ENCODE data around the gene TBC1D22A. TPM values are rescaled to one million over a fixed set of nuclear protein-coding genes. Genes with fewer than 3 reads are reported as not detected.

TBC1D22A gene
- total RNA-seq, 4 donors from 2014 or later, result 10.8 to 32.2 (median 22.3) TPM

DNA sequence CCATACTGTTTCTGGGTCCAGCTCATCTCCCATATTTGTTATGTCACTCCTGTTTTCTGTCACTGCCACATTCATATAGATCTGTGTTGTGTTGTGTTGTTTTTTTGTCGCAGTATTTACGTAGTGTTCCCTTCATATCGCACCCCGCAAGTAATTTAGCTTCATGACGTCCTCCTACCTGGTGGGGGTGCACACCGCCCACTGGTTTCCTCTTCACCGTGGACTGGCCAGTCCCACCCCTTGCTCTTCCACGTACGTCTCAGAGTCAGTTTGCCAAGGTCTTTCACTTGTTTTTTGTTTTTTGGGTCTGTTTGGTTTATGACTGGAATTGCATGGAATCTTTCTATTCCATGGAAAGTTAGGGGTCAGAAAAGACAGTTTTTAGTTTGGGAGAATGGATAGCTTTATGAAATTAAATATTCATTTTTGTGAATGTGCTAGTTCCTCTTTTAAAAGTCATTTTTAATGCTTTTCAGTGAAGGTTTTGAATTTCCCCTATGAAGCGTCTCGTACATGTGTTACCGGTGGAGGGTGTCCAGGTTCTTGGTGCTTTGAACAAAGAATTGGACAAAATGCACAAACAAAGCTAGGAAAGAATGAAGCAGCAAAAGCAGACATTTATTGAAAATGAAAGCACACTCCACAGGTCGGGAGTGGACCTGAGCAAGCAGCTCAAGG lies 134.3 kb downstream of the TBC1D22A start:
- no peak for TF ChIP-seq CTCF (IDR thresholded peaks at IDR 0.05; ENCODE audit: low read depth)

- no peak for TF ChIP-seq CTCF (IDR thresholded peaks at IDR 0.05; ENCODE audit: low read depth)
Observed at GRCh38 chr22:46897246-46897623, 134.8 kb downstream of the TBC1D22A start.

DNA sequence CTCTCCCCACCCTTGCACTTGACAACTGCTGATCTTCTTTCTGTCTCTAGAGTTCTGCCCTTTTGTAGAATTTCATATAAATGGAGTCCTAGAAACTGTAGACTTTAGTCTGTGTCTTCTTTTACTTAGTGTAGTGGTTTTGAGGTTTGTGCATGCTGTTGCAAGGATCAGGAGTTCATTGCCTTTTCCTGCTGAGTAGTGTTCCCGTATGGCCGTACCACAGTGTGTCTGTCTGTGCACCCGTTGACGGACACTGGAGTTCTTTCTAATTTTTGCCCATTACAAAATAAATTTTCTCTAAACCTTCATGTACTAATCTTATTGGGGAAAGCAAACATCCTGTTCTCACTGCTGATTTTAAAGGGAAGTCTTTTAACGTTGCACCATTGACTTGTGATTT lies 138.1 kb downstream of the TBC1D22A start:
- no peak for TF ChIP-seq CTCF (IDR thresholded peaks at IDR 0.05; ENCODE audit: low read depth)

- TF ChIP-seq CTCF (IDR thresholded peaks at IDR 0.05; ENCODE audit: low read depth), result no peak
Observed at GRCh38 chr22:46902436-46902835, 140.0 kb downstream of the TBC1D22A start.

DNA sequence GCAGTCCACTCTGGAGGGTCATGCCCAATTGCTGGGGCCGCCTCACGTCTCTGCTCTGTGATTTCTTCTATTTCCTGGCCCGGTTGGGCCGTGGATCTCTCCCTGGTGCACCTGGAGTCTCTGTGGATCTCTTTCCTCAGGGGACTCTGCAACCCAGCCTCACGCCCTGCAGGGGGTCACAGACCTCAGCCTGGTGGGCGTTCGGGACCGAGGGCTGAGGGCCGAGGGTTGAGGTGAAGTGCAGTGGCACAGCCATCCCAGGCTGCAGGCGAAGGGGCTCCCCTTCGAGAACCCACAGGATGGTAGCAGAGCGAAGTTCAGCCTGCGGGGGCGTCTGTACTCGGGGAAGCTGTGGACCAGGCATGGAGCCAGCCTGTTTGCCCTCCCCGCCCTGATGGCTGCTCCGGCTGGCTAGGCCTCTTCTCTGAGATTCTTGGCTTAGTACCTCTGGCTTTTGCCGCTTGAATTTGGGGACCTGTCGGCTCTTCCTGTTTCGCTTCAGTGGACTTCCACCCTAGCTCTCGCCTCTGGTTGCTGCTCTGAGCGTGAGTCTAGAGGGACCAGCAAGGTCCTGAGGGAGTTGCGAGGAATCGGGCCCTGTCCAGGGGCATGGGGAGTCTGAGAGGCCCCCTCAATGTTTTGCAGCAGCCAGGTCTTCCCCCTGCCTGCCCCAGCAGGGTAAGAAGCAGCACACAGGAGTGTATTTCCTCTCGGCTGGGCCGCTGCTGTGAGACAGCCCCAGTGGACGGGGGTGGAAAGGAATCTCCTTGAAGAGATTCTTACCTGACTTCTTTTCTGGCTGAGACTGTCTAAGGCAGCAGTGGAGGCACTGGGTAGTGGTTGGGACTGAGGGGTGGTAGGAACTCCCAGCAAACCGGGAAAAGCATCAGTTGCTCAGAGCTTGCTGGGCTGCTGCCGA lies 140.8 kb downstream of the TBC1D22A start:
- no peak for TF ChIP-seq CTCF (IDR thresholded peaks at IDR 0.05; ENCODE audit: low read depth)

GRCh38 chr22:46905415-46905814 lies 143.0 kb downstream of the TBC1D22A start:
- TF ChIP-seq CTCF (IDR thresholded peaks at IDR 0.05; ENCODE audit: low read depth), result no peak

GRCh38 chr22:46905834-46906233 lies 143.4 kb downstream of the TBC1D22A start:
- TF ChIP-seq CTCF (IDR thresholded peaks at IDR 0.05; ENCODE audit: low read depth), result no peak
